HEK293 (cell line): Measurements from ENCODE around the gene DCLK1.
A peak's percentile ranks its signal among the peaks of the same experiment; 100 is the strongest.

Experiments
- GLIS1 ChIP-seq: fragments of 450-650 bp; formaldehyde crosslinking; IDR thresholded peaks from 2 replicates; pipeline ENCODE4 v1.5.1; 2016; ENCODE audit warnings: missing biosample characterization, missing genetic modification characterization
- GLIS2 ChIP-seq: fragments of 450-650 bp; formaldehyde crosslinking; IDR thresholded peaks from 2 replicates; pipeline ENCODE4 v1.5.1; 2016; ENCODE audit warnings: missing biosample characterization, missing genetic modification characterization
- HIC1 ChIP-seq: fragments of 450-650 bp; formaldehyde crosslinking; IDR thresholded peaks from 2 replicates; pipeline ENCODE4 v1.5.1; 2016; ENCODE audit warnings: missing biosample characterization, missing genetic modification characterization
- HOXD13 ChIP-seq: sonication (generic); formaldehyde crosslinking; IDR thresholded peaks from 2 replicates; pipeline ENCODE4 v1.8.0; 2022; ENCODE audit warnings: missing genetic modification reagents, borderline replicate concordance
- INSM2 ChIP-seq: fragments of 450-650 bp; formaldehyde crosslinking; IDR thresholded peaks from 2 replicates; pipeline ENCODE4 v1.5.1; 2016; ENCODE audit warnings: missing biosample characterization, missing genetic modification characterization
- KLF1 ChIP-seq: fragments of 450-650 bp; formaldehyde crosslinking; IDR thresholded peaks from 2 replicates; pipeline ENCODE4 v1.5.1; 2016; ENCODE audit warnings: missing biosample characterization, missing genetic modification characterization
- MEIS1 ChIP-seq: sonication (generic); formaldehyde crosslinking; IDR thresholded peaks from 2 replicates; pipeline ENCODE4 v1.8.1; 2022; ENCODE audit warnings: missing genetic modification reagents, mild to moderate bottlenecking, borderline replicate concordance
- PATZ1 ChIP-seq: fragments of 450-650 bp; formaldehyde crosslinking; IDR thresholded peaks from 2 replicates; pipeline ENCODE4 v1.5.1; 2016; ENCODE audit warnings: missing biosample characterization, missing genetic modification characterization
- PBX3 ChIP-seq: sonication (generic); formaldehyde crosslinking; IDR thresholded peaks from 2 replicates; pipeline ENCODE4 v1.8.1; 2022; ENCODE audit warnings: mild to moderate bottlenecking, moderate library complexity, missing genetic modification reagents
- SP2 ChIP-seq: fragments of 450-650 bp; formaldehyde crosslinking; IDR thresholded peaks from 2 replicates; pipeline ENCODE4 v1.5.1; 2016; ENCODE audit warnings: missing biosample characterization, missing genetic modification characterization
- ZBTB17 ChIP-seq: fragments of 450-650 bp; formaldehyde crosslinking; IDR thresholded peaks from 2 replicates; pipeline ENCODE4 v1.5.1; 2016; ENCODE audit warnings: missing biosample characterization, missing genetic modification characterization
- ZBTB20 ChIP-seq: fragments of 450-650 bp; formaldehyde crosslinking; IDR thresholded peaks from 2 replicates; pipeline ENCODE4 v1.5.1; 2016; ENCODE audit warnings: missing biosample characterization, missing genetic modification characterization
- ZBTB26 ChIP-seq: fragments of 450-650 bp; formaldehyde crosslinking; optimal IDR thresholded peaks from 2 replicates; pipeline ENCODE3; 2016; ENCODE audit warnings: missing biosample characterization, mild to moderate bottlenecking, missing genetic modification characterization
- ZBTB48 ChIP-seq: fragments of 450-650 bp; formaldehyde crosslinking; IDR thresholded peaks from 2 replicates; pipeline ENCODE4 v1.5.1; 2016; ENCODE audit warnings: missing biosample characterization, missing genetic modification characterization
- ZFP69B ChIP-seq: fragments of 450-650 bp; formaldehyde crosslinking; IDR thresholded peaks from 2 replicates; pipeline ENCODE4 v1.5.1; 2016; ENCODE audit warnings: missing biosample characterization, missing genetic modification characterization
- ZNF121 ChIP-seq: fragments of 450-650 bp; formaldehyde crosslinking; IDR thresholded peaks from 2 replicates; pipeline ENCODE4 v1.5.1; 2016; ENCODE audit warnings: missing biosample characterization, missing genetic modification characterization
- ZNF133 ChIP-seq: fragments of 450-650 bp; formaldehyde crosslinking; IDR thresholded peaks from 2 replicates; pipeline ENCODE4 v1.5.1; 2016; ENCODE audit warnings: missing biosample characterization, missing genetic modification characterization
- ZNF239 ChIP-seq: fragments of 450-650 bp; formaldehyde crosslinking; IDR thresholded peaks from 2 replicates; pipeline ENCODE4 v1.5.1; 2016; ENCODE audit warnings: missing biosample characterization, missing genetic modification characterization
- ZNF274 ChIP-seq, 2 experiments: fragments of 200-500 bp in 1 of 2; fragments of 450-650 bp in 1 of 2; sonication (Bioruptor generic) in 1 of 2; formaldehyde crosslinking in 1 of 2; IDR thresholded peaks; 2 replicates each; pipeline versions ENCODE4 v1.5.1 to v1.6.1; 2014 to 2016; ENCODE audit warnings: borderline replicate concordance in 1 of 2, inconsistent platforms in 1 of 2, low read length in 1 of 2, missing biosample characterization in 1 of 2, missing genetic modification characterization in 1 of 2
- ZNF292 ChIP-seq: fragments of 450-650 bp; formaldehyde crosslinking; IDR thresholded peaks from 2 replicates; pipeline ENCODE4 v1.5.1; 2016; ENCODE audit warnings: low read depth, missing biosample characterization, missing genetic modification characterization, borderline replicate concordance
- ZNF501 ChIP-seq: fragments of 450-650 bp; formaldehyde crosslinking; IDR thresholded peaks from 2 replicates; pipeline ENCODE4 v1.5.1; 2016; ENCODE audit warnings: missing biosample characterization, missing genetic modification characterization
- ZNF544 ChIP-seq: fragments of 450-650 bp; formaldehyde crosslinking; IDR thresholded peaks from 2 replicates; pipeline ENCODE4 v1.5.0; 2017; ENCODE audit warnings: missing biosample characterization, missing genetic modification characterization
- ZNF561 ChIP-seq: fragments of 450-650 bp; IDR thresholded peaks from 2 replicates; pipeline ENCODE4 v1.5.1; 2018; ENCODE audit warnings: missing biosample characterization, missing genetic modification characterization, borderline replicate concordance
- ZNF596 ChIP-seq: fragments of 450-650 bp; IDR thresholded peaks from 2 replicates; pipeline ENCODE4 v1.5.0; 2018; ENCODE audit warnings: missing biosample characterization, mild to moderate bottlenecking, missing genetic modification characterization, moderate library complexity
- ZNF600 ChIP-seq: fragments of 450-650 bp; formaldehyde crosslinking; IDR thresholded peaks from 2 replicates; pipeline ENCODE4 v1.5.1; 2016; ENCODE audit warnings: missing biosample characterization, missing genetic modification characterization
- ZNF621 ChIP-seq: fragments of 450-650 bp; formaldehyde crosslinking; IDR thresholded peaks from 2 replicates; pipeline ENCODE4 v1.5.1; 2017; ENCODE audit warnings: missing biosample characterization, missing genetic modification characterization
- ZNF624 ChIP-seq: fragments of 450-650 bp; formaldehyde crosslinking; IDR thresholded peaks from 2 replicates; pipeline ENCODE4 v1.5.1; 2017; ENCODE audit warnings: missing biosample characterization, missing genetic modification characterization
- ZNF660 ChIP-seq: fragments of 450-650 bp; IDR thresholded peaks from 2 replicates; pipeline ENCODE4 v1.5.1; 2018; ENCODE audit warnings: missing biosample characterization, mild to moderate bottlenecking, missing genetic modification characterization
- ZNF701 ChIP-seq: fragments of 450-650 bp; formaldehyde crosslinking; IDR thresholded peaks from 2 replicates; pipeline ENCODE4 v1.5.1; 2016; ENCODE audit warnings: missing biosample characterization, missing genetic modification characterization
- ZNF747 ChIP-seq: fragments of 450-650 bp; formaldehyde crosslinking; IDR thresholded peaks from 2 replicates; pipeline ENCODE4 v1.5.1; 2016; ENCODE audit warnings: missing biosample characterization, missing genetic modification characterization
- ZNF777 ChIP-seq: fragments of 450-650 bp; formaldehyde crosslinking; IDR thresholded peaks from 2 replicates; pipeline ENCODE4 v1.5.1; 2017; ENCODE audit warnings: missing biosample characterization, missing genetic modification characterization, borderline replicate concordance
- ZSCAN16 ChIP-seq: fragments of 450-650 bp; formaldehyde crosslinking; IDR thresholded peaks from 2 replicates; pipeline ENCODE4 v1.5.1; 2016; ENCODE audit warnings: missing biosample characterization, missing genetic modification characterization
- ZSCAN4 ChIP-seq: fragments of 450-650 bp; formaldehyde crosslinking; IDR thresholded peaks from 2 replicates; pipeline ENCODE4 v1.5.1; 2017; ENCODE audit warnings: missing biosample characterization, missing genetic modification characterization

DCLK1 gene

GRCh38 chr13:36163809-36164308 lies 32.7 kb upstream of the DCLK1 start (continued):
- TF ChIP-seq INSM2 (tag by site-specific recombination) (no peak), ZNF596 (tag by site-specific recombination) (no peak), ZNF501 (tag by site-specific recombination) (peak; percentile 87), HOXD13 (CRISPR knock-in tag) (no peak), ZNF660 (tag by site-specific recombination) (peak; percentile 70; the same call in 1 of the 2 replicates), ZNF121 (tag by site-specific recombination) (no peak), ZNF621 (tag by site-specific recombination) (no peak), HIC1 (tag by site-specific recombination) (no peak; the same call in 1 of the 2 replicates), PATZ1 (tag by site-specific recombination) (peak; percentile 79), ZNF544 (tag by site-specific recombination) (no peak), ZSCAN16 (no peak), GLIS1 (peak; percentile 93), ZBTB17 (peak; percentile 72), ZBTB20 (no peak), ZNF600 (tag by site-specific recombination) (0 out of 2 replicates have a peak, but pooled peaks have one; percentile 21), GLIS2 (tag by site-specific recombination) (0 out of 2 replicates have a peak, but pooled peaks have one; percentile 25), ZNF239 (tag by site-specific recombination) (no peak), ZNF292 (tag by site-specific recombination) (no peak), ZBTB26 (no peak), ZFP69B (no peak), KLF1 (tag by site-specific recombination) (no peak), ZNF133 (tag by site-specific recombination) (no peak), ZNF274 (IDR thresholded peaks at IDR 0.05; ENCODE audit: low read length) (no peak), ZNF274 (tag by site-specific recombination; IDR thresholded peaks at IDR 0.05; ENCODE audit: borderline replicate concordance) (no peak), ZSCAN4 (tag by site-specific recombination) (no peak), MEIS1 (CRISPR knock-in tag) (no peak), ZNF561 (tag by site-specific recombination) (peak; percentile 94), ZNF777 (no peak), PBX3 (no peak), ZNF701 (tag by site-specific recombination) (no peak), SP2 (tag by site-specific recombination) (no peak), ZBTB48 (tag by site-specific recombination) (peak; percentile 45; the same call in 1 of the 2 replicates), ZNF747 (tag by site-specific recombination) (no peak), ZNF624 (no peak)
